Astrocyte of the spinal cord (primary cell): ENCODE data around the gene HARS2.

Experiments used
- DNase-seq: peaks from one replicate; pipeline ENCODE4 v3.0.0; 2011; ENCODE audit warnings: low read depth, low spot score
- H3K4me3 ChIP-seq: 2 replicates; pipeline ENCODE4 v1.5.1; 2011; ENCODE audit warnings: low read depth, mild to moderate bottlenecking, low read length, moderate library complexity
- CTCF ChIP-seq: IDR thresholded peaks from 2 replicates; pipeline ENCODE4 v1.5.1; 2012; ENCODE audit warnings: low read depth, mild to moderate bottlenecking, low read length, inconsistent platforms
- in situ Hi-C: cut with HindIII; loops from 2 replicates; pipeline ENCODE4 v1.10.0; 2017; ENCODE audit warnings: low sequenced_read_pairs

The HARS2 gene

DNA sequence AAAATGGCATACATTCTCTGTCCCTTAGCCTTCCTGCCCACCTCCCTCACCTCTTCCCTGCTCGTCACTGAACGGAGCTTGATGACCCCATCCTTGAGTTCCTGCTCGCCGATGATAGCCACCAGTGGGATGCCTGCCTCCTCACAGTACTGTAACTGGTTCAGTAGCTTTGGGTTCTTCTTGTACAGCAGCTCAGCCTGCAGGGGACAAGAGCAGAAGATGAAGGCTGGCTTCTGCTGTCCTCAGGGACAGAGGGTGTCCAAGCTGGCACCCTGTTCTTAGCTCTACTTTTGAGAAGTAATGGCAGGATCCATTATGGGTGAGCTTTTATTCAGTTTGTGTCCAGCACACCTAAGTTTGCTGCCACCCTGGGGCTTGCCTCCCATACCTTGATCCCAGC lies 16.6 kb upstream of the HARS2 start:
- TF ChIP-seq CTCF = no peak
- H3K4me3 ChIP-seq = no peak overlapping the region
- in situ Hi-C loops = no loop called here
- no peak for DNase-seq

- no peak for DNase-seq
- TF ChIP-seq CTCF = no peak
- in situ Hi-C loops = no loop called here
- H3K4me3 ChIP-seq = no peak overlapping the region
Observed at GRCh38 chr5:140677947-140678346, 13.3 kb upstream of the HARS2 start.

DNA sequence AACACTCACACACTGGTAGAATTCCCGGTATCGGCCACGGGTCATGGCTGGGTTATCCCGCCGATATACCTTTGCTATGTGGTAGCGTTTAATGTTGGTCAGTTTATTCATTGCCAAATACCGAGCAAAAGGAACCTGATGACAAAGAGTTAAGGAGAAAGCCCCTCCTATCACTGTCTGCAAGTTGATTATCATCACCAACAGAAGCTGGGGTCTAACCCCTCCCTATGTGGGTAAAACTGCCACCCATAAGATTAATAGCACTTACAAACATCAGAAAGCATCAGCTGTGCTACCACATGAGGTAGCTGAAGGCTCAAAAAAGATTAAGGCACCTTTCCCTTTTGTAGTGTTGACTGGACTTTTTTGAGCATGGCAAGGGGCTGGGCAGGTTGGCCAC lies 12.3 kb upstream of the HARS2 start:
- H3K4me3 ChIP-seq = no peak overlapping the region
- in situ Hi-C loops = no loop called here
- no peak for TF ChIP-seq CTCF
- DNase-seq = no peak

- peak overlapping the region; percentile 84 for H3K4me3 ChIP-seq
- no peak for TF ChIP-seq CTCF
- in situ Hi-C loops = no loop called here
- DNase-seq = no peak
Observed at GRCh38 chr5:140690376-140690932, 801 bp upstream of the HARS2 start.

DNA sequence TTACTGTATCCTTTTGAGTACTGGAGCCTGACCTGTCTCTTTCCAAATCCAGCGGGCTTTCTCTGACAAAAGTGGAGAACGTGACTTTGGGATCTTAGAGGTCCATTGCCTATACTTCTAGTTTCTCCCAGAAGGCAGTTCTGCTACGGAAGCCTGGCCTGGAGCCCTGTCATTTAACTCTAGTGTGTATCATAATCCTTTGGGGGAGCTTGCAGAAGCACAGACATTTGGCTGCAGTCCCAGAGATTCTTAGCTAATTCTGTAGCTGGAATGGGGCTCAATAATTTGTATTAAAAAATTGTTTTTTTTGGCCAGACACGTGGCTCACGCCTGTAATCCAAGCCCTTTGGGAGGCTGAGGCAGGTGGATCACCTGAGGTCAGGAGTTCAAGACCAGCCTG lies 3.0 kb downstream of the HARS2 start:
- H3K4me3 ChIP-seq = no peak overlapping the region
- no peak for TF ChIP-seq CTCF
- DNase-seq = no peak
- in situ Hi-C loops = no loop called here

DNA sequence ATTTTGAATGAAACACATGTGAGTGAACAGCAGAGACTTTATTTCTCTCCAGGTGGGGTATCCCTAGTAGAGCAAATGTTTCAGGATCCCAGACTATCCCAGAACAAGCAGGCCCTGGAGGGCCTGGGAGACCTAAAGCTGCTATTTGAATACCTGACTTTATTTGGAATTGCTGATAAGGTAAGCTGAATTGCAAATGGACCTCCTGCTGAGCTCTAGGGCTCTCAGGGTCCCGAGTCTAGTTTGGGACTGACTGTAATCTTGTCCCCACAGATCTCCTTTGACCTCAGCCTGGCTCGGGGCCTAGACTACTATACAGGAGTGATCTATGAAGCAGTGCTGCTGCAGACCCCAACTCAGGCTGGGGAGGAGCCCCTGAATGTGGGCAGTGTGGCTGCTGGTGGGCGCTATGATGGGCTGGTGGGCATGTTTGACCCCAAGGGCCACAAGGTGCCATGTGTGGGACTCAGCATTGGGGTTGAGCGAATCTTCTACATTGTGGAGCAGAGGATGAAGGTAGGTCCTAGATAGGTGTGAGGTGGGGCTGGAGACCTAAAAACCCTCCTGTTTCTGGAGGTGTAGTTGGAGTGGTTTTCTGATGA lies 5.7 kb downstream of the HARS2 start:
- no peak for DNase-seq
- no peak for TF ChIP-seq CTCF
- no peak overlapping the region for H3K4me3 ChIP-seq
- in situ Hi-C loops = no loop called here
